Pancreas (tissue), 10 donors: ENCODE results near the gene PPM1A. TPM values are rescaled to one million over a fixed set of nuclear protein-coding genes. Genes with fewer than 3 reads are reported as not detected.
A peak's percentile ranks its signal among the peaks of the same experiment; 100 is the strongest.

Source experiments
- ATAC-seq, 4 donors: fragments of 200-7000 bp; cut with Tn5 transposase; one replicate each; pipeline versions ENCODE4 v1.8.0 to v1.9.1; 2020; ENCODE audit warnings: mild to moderate bottlenecking in 4 of 4, moderate library complexity in 4 of 4
- DNase-seq, 6 donors: peaks; one replicate each; pipeline ENCODE4 v3.0.0-alpha.2; 2020
- FAIRE-seq: peaks from 2 replicates; lab custom pipeline; 2012; peaks lifted over from hg19 to GRCh38; lab: Jason Lieb, UNC
- H3K27ac ChIP-seq, 4 donors: fragments of 200-600 bp; sonication (generic); 1 replicate in 3 of 4; 2 replicates in 1 of 4; pipeline versions ENCODE4 v1.5.0 to v1.8.0; 2020
- H3K27me3 ChIP-seq, 4 donors: fragments of 200-600 bp; one replicate each; pipeline ENCODE4 v1.8.0; 2021
- H3K36me3 ChIP-seq, 3 donors: fragments of 200-600 bp; sonication (generic) in 1 of 3; one replicate each; pipeline versions ENCODE4 v1.5.0 to v1.8.0; 2020 to 2021
- H3K4me1 ChIP-seq, 3 donors: fragments of 200-600 bp; one replicate each; pipeline ENCODE4 v1.8.0; 2021
- H3K4me3 ChIP-seq, 4 donors: fragments of 200-600 bp; sonication (generic) in 2 of 4; one replicate each; pipeline versions ENCODE4 v1.5.0 to v1.8.0; 2020 to 2021
- H3K9me3 ChIP-seq, 4 donors: fragments of 200-600 bp; one replicate each; pipeline ENCODE4 v1.8.0; 2021
- WGBS, 2 donors: extraction: QIAGEN DNeasy Blood & Tissue Kit; methylation state at CpG; one replicate each; pipeline ENCODE4 v1.1.7; 2013; 5-methylcytosine and 5-hydroxymethylcytosine counted together
- intact Hi-C, 3 donors: fragments of 100-400 bp; cut with DNase I; formaldehyde crosslinking; loops; one replicate each; pipeline versions ENCODE4 v1.11.1 to v1.14.2; 2022
- polyA plus RNA-seq, 2 donors: library from polyadenylated mRNA; stranded (reverse); fragments of 200-250 nt; gene quantifications; one replicate each; pipeline ENCODE4 v1.2.3, GENCODE V29; 2013
- total RNA-seq, 6 donors: library from RNA; stranded (reverse); fragmentation: NEBNext Ultra II Directional in 4 of 6; extraction: Animal tissue kit (Norgen Biotek cat#: 25700) in 4 of 6; gene quantifications; one replicate each; pipeline versions ENCODE4 v1.2.1 to v1.2.4, GENCODE V29; 2021 to 2023
- TF ChIP-seq, protein P1 (sequence below), 4 donors: fragments of 200-600 bp; sonication (generic) in 3 of 4; IDR thresholded peaks; one replicate each; pipeline versions ENCODE4 v1.5.0 to v1.8.0; 2021; ENCODE audit warnings: antibody characterized with exemption in 4 of 4
- donor health status: healthy with polysubstance abuse.
- donor health status: DM: no; HTN: no; CAD: no; lungs with moderate emphysema.
- donor health status: DM: no; HTN: no; CAD: no.
- donor health status: control.
- donor health status: control.
- donor health status: Bipolar disorder and iron deficiency.
- donor health status: DM: yes; HTN: yes; CAD: no.
- donor health status: DM: no; HTN: no; CAD: no.
- donor health status: DM: no; HTN: no; CAD: no.
- donor health status: DM: yes; HTN: yes; CAD: no.

PPM1A gene
- total RNA-seq: 10 to 100 TPM; 20.9 to 32.3 (median 23.9) TPM
- polyA plus RNA-seq: 10 to 100 TPM in 1 of 2 donors, 1 to 10 TPM in 1; 10.0 to 24.3 TPM

DNA sequence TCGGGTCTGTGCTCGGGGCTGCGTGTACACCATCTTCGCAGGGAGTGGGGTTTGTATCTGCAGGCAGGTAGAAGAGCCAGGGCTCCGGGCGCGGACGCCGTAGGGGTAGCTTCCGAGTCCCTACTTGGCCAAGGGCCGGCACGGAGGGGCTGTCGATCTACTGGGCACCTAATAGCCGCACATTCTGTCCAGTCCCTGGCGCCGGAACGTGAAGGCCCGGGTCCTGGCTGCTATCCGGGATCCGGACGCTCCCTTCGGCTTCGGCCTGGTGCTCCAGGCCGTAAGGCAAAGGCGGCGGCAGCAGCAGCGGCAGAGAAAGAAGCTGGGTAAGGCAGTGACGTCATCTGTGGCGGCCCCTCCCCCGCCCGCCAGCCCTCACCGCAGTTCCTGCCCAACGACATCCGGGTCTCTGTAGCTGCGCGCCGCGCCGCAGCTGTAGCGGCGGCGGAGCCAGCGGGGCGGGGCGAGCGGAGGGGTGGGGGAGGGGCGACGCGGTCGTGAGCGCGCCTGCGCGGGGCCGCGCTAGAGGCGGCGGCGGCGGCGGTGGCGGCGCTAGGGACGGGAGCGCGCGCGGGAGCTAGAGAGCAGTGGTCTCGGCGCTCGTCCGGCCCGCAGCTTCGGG, at the start of gene PPM1A:
TSS of gene PPM1A (plus strand) at position 525 of the 622 bp plus-strand sequence. CDS start 33,483 bp downstream, outside the sequence.
- DNase-seq: peak; percentile 96 to 99 (median 97)
- ATAC-seq: peak; percentile 84 to 92 (median 88)
- 0% methylated on average over 54 to 74 of the region's 74 CpGs for WGBS, 2 donors
- Histone ChIP-seq H3K4me1 (peaks cover 8 to 33% (median 23%) of the 10 kb centered on the region in 3 donors), H3K4me3 (peak within 1 kb of the TSS; percentile 49 to 90 (median 78)), H3K27ac (peak within 1 kb of the TSS; percentile 98 to 100 (median 100)), H3K27me3 (no peaks in the 10 kb centered on the region), H3K36me3 (no peaks in the 10 kb centered on the region), H3K9me3 (no peaks in the 10 kb centered on the region)
- intact Hi-C loops: no loop called here
- TF ChIP-seq, protein P1, sequence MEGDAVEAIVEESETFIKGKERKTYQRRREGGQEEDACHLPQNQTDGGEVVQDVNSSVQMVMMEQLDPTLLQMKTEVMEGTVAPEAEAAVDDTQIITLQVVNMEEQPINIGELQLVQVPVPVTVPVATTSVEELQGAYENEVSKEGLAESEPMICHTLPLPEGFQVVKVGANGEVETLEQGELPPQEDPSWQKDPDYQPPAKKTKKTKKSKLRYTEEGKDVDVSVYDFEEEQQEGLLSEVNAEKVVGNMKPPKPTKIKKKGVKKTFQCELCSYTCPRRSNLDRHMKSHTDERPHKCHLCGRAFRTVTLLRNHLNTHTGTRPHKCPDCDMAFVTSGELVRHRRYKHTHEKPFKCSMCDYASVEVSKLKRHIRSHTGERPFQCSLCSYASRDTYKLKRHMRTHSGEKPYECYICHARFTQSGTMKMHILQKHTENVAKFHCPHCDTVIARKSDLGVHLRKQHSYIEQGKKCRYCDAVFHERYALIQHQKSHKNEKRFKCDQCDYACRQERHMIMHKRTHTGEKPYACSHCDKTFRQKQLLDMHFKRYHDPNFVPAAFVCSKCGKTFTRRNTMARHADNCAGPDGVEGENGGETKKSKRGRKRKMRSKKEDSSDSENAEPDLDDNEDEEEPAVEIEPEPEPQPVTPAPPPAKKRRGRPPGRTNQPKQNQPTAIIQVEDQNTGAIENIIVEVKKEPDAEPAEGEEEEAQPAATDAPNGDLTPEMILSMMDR (IDR thresholded peaks at IDR 0.05): no peak
- FAIRE-seq: no peak

DNA sequence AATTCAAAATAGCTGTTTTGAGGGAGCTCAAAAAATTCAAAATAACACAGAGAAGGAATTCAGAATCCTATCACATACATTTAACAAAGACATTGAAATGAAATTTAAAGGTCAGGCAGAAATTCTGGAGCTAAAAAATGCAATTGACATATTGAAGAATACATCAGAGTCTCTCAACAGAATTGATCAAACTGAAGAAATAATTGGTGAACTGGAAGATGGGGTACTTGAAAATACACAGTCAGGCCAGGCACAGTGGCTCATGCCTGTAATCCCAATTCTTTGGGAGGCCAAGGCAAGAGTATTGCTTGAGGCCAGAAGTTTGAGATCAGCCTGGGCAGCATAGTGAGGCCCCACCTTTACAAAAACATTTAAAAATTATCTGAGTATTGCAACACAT, 49.7 kb upstream of the PPM1A start:
- intact Hi-C loops: loop anchor here in 1 of 3 donors (10.0 kb wide), 1 partner anchor 235 kb away; no protein-coding TSS in a partner anchor
- H3K36me3 ChIP-seq: no peaks in the 10 kb centered on the region
- no peak for ATAC-seq
- H3K4me1 ChIP-seq: peaks cover under 1 to 7% (median 3%) of the 10 kb centered on the region in 3 donors
- DNase-seq: no peak
- H3K27ac ChIP-seq: no peak overlapping the region
- no peaks in the 10 kb centered on the region for H3K27me3 ChIP-seq
- no peak for FAIRE-seq
- TF ChIP-seq, protein P1 (IDR thresholded peaks at IDR 0.05): no peak
- H3K4me3 ChIP-seq: no peak overlapping the region
- no peaks in the 10 kb centered on the region for H3K9me3 ChIP-seq

DNA sequence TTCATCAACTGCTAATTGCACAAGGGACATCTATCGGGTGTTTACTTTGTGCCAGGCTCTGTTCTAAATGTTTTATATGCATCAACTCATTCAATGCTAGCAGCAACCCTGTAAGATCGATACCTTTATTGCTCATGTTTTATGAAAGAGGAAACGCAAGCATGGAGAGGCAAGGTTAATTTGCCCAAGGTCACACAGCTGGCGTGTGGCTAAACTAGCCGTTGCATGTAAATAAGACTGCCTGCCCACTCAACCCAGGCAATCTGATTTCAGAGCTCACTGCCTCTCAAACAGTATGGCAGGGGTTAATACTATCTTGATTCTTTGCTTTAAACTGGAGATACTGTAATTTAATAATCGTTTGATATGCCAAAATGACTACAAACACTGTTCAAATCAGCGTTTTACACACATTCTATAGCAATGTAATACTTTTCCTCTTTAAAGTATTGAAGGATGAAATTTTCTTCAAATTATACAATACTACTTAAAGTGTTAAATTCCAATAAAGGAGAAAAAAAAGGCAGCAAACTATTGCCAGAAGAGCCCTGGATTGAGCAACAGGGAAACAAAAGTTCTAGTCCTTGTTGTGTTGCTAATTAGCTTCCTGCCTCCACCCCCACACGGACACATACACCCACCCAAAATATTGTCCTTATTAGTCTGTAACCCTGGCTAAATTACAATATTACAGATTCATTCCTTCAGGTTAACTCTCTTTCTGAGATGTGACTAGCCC, 44.7 kb upstream of the PPM1A start:
- TF ChIP-seq, protein P1 (IDR thresholded peaks at IDR 0.05): no peak
- intact Hi-C loops: no loop called here
- H3K4me3 ChIP-seq: no peak overlapping the region
- H3K4me1 ChIP-seq: peaks cover 3 to 7% (median 7%) of the 10 kb centered on the region in 3 donors
- no peak for DNase-seq
- no peaks in the 10 kb centered on the region for H3K9me3 ChIP-seq
- ATAC-seq: peak in 1 of 4 donors; percentile 27
- H3K36me3 ChIP-seq: no peaks in the 10 kb centered on the region
- WGBS, 2 donors: 14 to 15% methylated on average over 8 of the region's 8 CpGs
- H3K27ac ChIP-seq: no peak overlapping the region
- FAIRE-seq: no peak
- no peaks in the 10 kb centered on the region for H3K27me3 ChIP-seq

DNA sequence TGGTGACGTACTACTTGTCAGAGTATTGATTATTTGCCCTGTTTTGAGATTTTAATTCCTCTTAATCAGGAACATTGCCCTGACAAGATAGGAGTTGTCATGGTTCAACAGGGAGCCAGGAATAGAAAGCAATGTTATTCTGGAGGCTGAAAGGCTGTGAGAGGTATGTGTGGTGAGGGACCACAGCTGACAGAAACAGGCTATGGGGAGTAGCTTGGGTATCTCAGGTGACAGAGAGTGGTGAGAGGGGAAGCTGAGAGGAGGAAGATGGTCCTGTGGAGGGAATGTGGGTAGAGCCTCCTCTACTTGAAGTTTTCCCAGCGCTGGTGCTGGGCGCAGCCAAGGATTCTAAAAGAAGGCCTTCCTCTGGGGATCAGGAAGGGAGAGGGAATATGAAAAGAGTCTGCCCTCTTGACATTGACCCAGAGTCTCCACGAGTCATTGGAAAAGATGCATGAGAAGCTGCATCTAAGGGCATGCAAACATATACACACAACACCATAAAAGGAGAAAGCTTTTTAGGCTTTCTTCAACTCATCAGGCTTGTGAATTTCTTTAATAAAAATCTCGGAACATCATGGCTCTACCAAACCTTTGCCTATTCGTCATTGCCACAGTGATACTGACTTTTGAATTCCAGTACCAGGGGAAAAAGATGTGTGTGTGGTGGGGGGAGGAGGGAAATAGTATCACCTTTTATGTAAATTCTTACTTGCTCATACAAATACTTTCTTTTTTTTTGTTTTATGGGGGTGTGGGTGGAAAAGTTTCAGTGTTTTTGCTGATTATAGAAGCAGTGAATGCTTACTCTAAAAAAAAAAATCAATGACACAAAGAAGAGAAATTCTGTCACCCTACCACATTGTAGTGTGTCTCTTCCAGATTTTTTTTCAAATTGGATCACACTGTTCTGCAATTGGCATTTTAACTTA, 43.9 kb upstream of the PPM1A start:
- H3K4me3 ChIP-seq: no peak overlapping the region
- DNase-seq: no peak
- TF ChIP-seq, protein P1 (IDR thresholded peaks at IDR 0.05): no peak
- no peak for FAIRE-seq
- peaks cover 3 to 7% (median 7%) of the 10 kb centered on the region in 3 donors for H3K4me1 ChIP-seq
- intact Hi-C loops: no loop called here
- no peaks in the 10 kb centered on the region for H3K27me3 ChIP-seq
- no peaks in the 10 kb centered on the region for H3K36me3 ChIP-seq
- no peaks in the 10 kb centered on the region for H3K9me3 ChIP-seq
- peak in 1 of 4 donors; percentile 12 for ATAC-seq
- WGBS, 2 donors: 66 to 68% methylated on average over 6 of the region's 6 CpGs
- H3K27ac ChIP-seq: no peak overlapping the region
